Panc1 (cell line): Measurements from ENCODE around the gene ADAMTS2. TPM values are rescaled to one million over a fixed set of nuclear protein-coding genes. Genes with fewer than 3 reads are reported as not detected.

Experiments
- ATAC-seq: fragments of 200-7000 bp; cut with Tn5 transposase; 2 replicates; pipeline ENCODE4 v1.9.1; 2020; ENCODE audit warnings: mild to moderate bottlenecking, moderate library complexity
- BruUV-seq: library from RNA; stranded (reverse); fragments of 400-500 nt; replicated peaks from 2 replicates; lab custom pipeline; 2021; lab: Mats Ljungman, UMichigan
- CTCF ChIA-PET: fragments of 300-600 bp; sonication (Branson Sonifier 250); formaldehyde crosslinking; loops from one replicate; lab custom pipeline; 2022; ENCODE audit warnings: antibody characterized with exemption; lab: Charles Lee
- POLR2A ChIA-PET: fragments of 300-600 bp; sonication (Branson Sonifier 250); formaldehyde crosslinking; loops from one replicate; lab custom pipeline; 2022; ENCODE audit warnings: antibody characterized with exemption; lab: Charles Lee
- DNase-seq: peaks from one replicate; pipeline ENCODE4 v3.0.0-alpha.2; 2010; ENCODE audit warnings: low read depth, low spot score
- H3K27ac ChIP-seq: 2 replicates; pipeline ENCODE4 v1.5.1; 2011; ENCODE audit warnings: mild to moderate bottlenecking, low read length, inconsistent platforms
- H3K27me3 ChIP-seq: fragments of 200-500 bp; sonication (Bioruptor generic); 2 replicates; pipeline ENCODE4 v1.6.0; 2014; ENCODE audit warnings: low read length, inconsistent platforms; ENCODE audit not compliant: control insufficient read depth, insufficient read depth
- H3K36me3 ChIP-seq: fragments of 200-500 bp; sonication (Bioruptor generic); 2 replicates; pipeline ENCODE4 v1.5.1; 2014; ENCODE audit warnings: inconsistent platforms, mild to moderate bottlenecking, low read length, moderate library complexity; ENCODE audit not compliant: control insufficient read depth, insufficient read depth
- H3K4me1 ChIP-seq: 2 replicates; pipeline ENCODE4 v1.5.1; 2011; ENCODE audit warnings: inconsistent platforms, mild to moderate bottlenecking, low read length, moderate library complexity; ENCODE audit not compliant: control insufficient read depth, insufficient read depth
- H3K4me3 ChIP-seq, 2 experiments: 2 replicates each; pipeline ENCODE4 v1.5.1; 2011 to 2012; ENCODE audit warnings: low read depth in 2 of 2, low read length in 2 of 2, mild to moderate bottlenecking in 2 of 2, inconsistent platforms in 1 of 2, moderate library complexity in 1 of 2
- H3K9me3 ChIP-seq: fragments of 200-500 bp; sonication (Bioruptor generic); 2 replicates; pipeline ENCODE4 v1.5.1; 2014; ENCODE audit warnings: low read depth, mild to moderate bottlenecking, inconsistent platforms, low read length, moderate library complexity; ENCODE audit not compliant: control insufficient read depth, insufficient read depth
- CTCF ChIP-seq: fragments of 450-650 bp; IDR thresholded peaks from 2 replicates; pipeline ENCODE4 v1.5.1; 2017; ENCODE audit warnings: mild to moderate bottlenecking
- POLR2AphosphoS5 ChIP-seq: IDR thresholded peaks from 2 replicates; pipeline ENCODE4 v1.6.1; 2012; ENCODE audit warnings: mild to moderate bottlenecking, low read depth, low read length, moderate library complexity
- REST ChIP-seq, 2 experiments: IDR thresholded peaks; 2 replicates each; pipeline ENCODE4 v1.6.1; 2011 to 2012; ENCODE audit warnings: low read depth in 2 of 2, control low read depth in 1 of 2, low read length in 1 of 2, mild to moderate bottlenecking in 1 of 2, moderate library complexity in 1 of 2; ENCODE audit not compliant: insufficient read depth in 1 of 2
- SIN3A ChIP-seq: IDR thresholded peaks from 2 replicates; pipeline ENCODE4 v1.6.1; 2012; ENCODE audit warnings: low read depth, mild to moderate bottlenecking, low read length, moderate library complexity, borderline replicate concordance; ENCODE audit not compliant: insufficient read depth
- TCF7L2 ChIP-seq: IDR thresholded peaks from 2 replicates; pipeline ENCODE4 v1.6.1; 2011; ENCODE audit warnings: mild to moderate bottlenecking, low read depth, low read length, inconsistent platforms
- in situ Hi-C: cut with HindIII; loops from 2 replicates; pipeline ENCODE4 v1.10.0; 2016; ENCODE audit warnings: low sequenced_read_pairs, low pct_unique_long_range_greater_than_20kb
- intact Hi-C: fragments of 100-400 bp; cut with micrococcal nuclease; formaldehyde crosslinking; loops from one replicate; pipeline ENCODE4 v1.10.0; 2022; ENCODE audit not compliant: unreplicated experiment
- total RNA-seq: library from RNA; stranded (reverse); gene quantifications from one replicate; pipeline ENCODE4 v1.2.1, GENCODE V29; 2021; ENCODE audit not compliant: unreplicated experiment

ADAMTS2 gene
- total RNA-seq, 1 experiment from 2014 or later, result 0.13 TPM

- no peak for ATAC-seq
- in situ Hi-C loops, result no loop called here
- CTCF ChIA-PET, result no interaction called here
These were observed 169.1 kb downstream of the ADAMTS2 start for GRCh38 chr5:179176166-179176565.

More at GRCh38 chr5:179176166-179176565, 169.1 kb downstream of the ADAMTS2 start:
- no peak overlapping the region for H3K27ac ChIP-seq
- H3K4me3 ChIP-seq, result no peak overlapping the region
- TF ChIP-seq SIN3A (no peak), REST (IDR thresholded peaks at IDR 0.05; ENCODE audit: insufficient read depth in 1 of 2, low read depth in 2 of 2, low read length in 1 of 2) (no peak), CTCF (no peak), POLR2AphosphoS5 (no peak), TCF7L2 (no peak)
- intact Hi-C loops, result no loop called here
- no TSS peak for BruUV-seq
- no peak for DNase-seq
- no peaks in the 10 kb centered on the region for H3K9me3 ChIP-seq
- H3K36me3 ChIP-seq, result no peaks in the 10 kb centered on the region
- H3K27me3 ChIP-seq, result peaks cover 9% of the 10 kb centered on the region
- POLR2A ChIA-PET, result no interaction called here
- no peaks in the 10 kb centered on the region for H3K4me1 ChIP-seq
